Measurements from ENCODE around the gene MTG2. TPM values are rescaled to one million over a fixed set of nuclear protein-coding genes. Genes with fewer than 3 reads are reported as not detected.

Gene MTG2
- total and polyA plus RNA-seq, 2 experiments from 2014 or later, result 11.3 to 11.7 TPM

GRCh38 chr20:62156592-62157386 lies 26.0 kb upstream of the MTG2 start:
- DNase-seq (ENCODE audit: low spot score), result peak; percentile 87
- H3K36me3 ChIP-seq (ENCODE audit: insufficient read depth), result no peaks in the 10 kb centered on the region; the same call in 1 of the 2 replicates
- H3K27ac ChIP-seq (ENCODE audit: low read depth), result peak overlapping the region; percentile 87; the same call in 1 of the 2 replicates
- H2AFZ ChIP-seq, result no peak overlapping the region
- peak; percentile 90 for ATAC-seq
- peaks cover 69% of the 10 kb centered on the region for H3K79me2 ChIP-seq (replicated peaks; ENCODE audit: insufficient read depth)
- peaks cover 9% of the 10 kb centered on the region for H3K27me3 Mint-ChIP-seq (ENCODE audit: insufficient read depth, low read depth, poor library complexity)
- peaks cover 7% of the 10 kb centered on the region; the same call in 2 of the 3 replicates for H3K9me3 Mint-ChIP-seq
- peaks cover 23% of the 10 kb centered on the region for H3K4me1 ChIP-seq (ENCODE audit: insufficient read depth)
- H3K4me3 ChIP-seq, result no peak overlapping the region
- peak overlapping the region; percentile 57; the same call in 1 of the 2 replicates for H3K4me2 ChIP-seq
- TF ChIP-seq REST (IDR thresholded peaks at IDR 0.05; ENCODE audit: unreplicated experiment), result no peak
- TF ChIP-seq EZH2phosphoT487 (IDR thresholded peaks at IDR 0.05; ENCODE audit: unreplicated experiment), result no peak
- peak; percentile 69 to 78 for TF ChIP-seq CTCF (conservative IDR thresholded peaks at IDR 0.05; ENCODE audit: low read depth in 2 of 2)
- no peak for TF ChIP-seq POLR2AphosphoS5 (IDR thresholded peaks at IDR 0.05; ENCODE audit: low read depth)
- no peak for TF ChIP-seq EZH2 (IDR thresholded peaks at IDR 0.05; ENCODE audit: low read depth, unreplicated experiment)
- H3K36me3 Mint-ChIP-seq (ENCODE audit: low read depth), result peaks cover 51% of the 10 kb centered on the region
- no peak overlapping the region; the same call in 2 of the 3 replicates for H3K4me3 Mint-ChIP-seq
- H3K9me2 ChIP-seq (ENCODE audit: insufficient read depth), result no peaks in the 10 kb centered on the region
- peaks cover 31% of the 10 kb centered on the region for H3K4me1 Mint-ChIP-seq
- no peaks in the 10 kb centered on the region for H3K27me3 ChIP-seq (ENCODE audit: insufficient read depth)
- peaks cover 27% of the 10 kb centered on the region for H4K20me1 ChIP-seq (replicated peaks; ENCODE audit: insufficient read depth)
- H3F3A ChIP-seq (replicated peaks; ENCODE audit: low read depth), result peaks cover 10% of the 10 kb centered on the region; the same call in 1 of the 2 replicates
- H3K27ac Mint-ChIP-seq, result no peak overlapping the region

- ATAC-seq (no peak), DNase-seq (ENCODE audit: low spot score) (no peak)
- H3K27me3 ChIP-seq (ENCODE audit: insufficient read depth), result no peaks in the 10 kb centered on the region
- no peaks in the 10 kb centered on the region for H3K9me2 ChIP-seq (ENCODE audit: insufficient read depth)
- H3K4me3 ChIP-seq, result no peak overlapping the region
- H3K79me2 ChIP-seq (replicated peaks; ENCODE audit: insufficient read depth), result peaks cover 61% of the 10 kb centered on the region
- no peak overlapping the region for H3K27ac ChIP-seq (ENCODE audit: low read depth)
- peaks cover 7% of the 10 kb centered on the region; the same call in 2 of the 3 replicates for H3K9me3 Mint-ChIP-seq
- H2AFZ ChIP-seq, result no peak overlapping the region
- H3F3A ChIP-seq (replicated peaks; ENCODE audit: low read depth), result peaks cover 10% of the 10 kb centered on the region; the same call in 1 of the 2 replicates
- peaks cover 6% of the 10 kb centered on the region; the same call in 1 of the 2 replicates for H3K36me3 ChIP-seq (ENCODE audit: insufficient read depth)
- H3K4me3 Mint-ChIP-seq, result no peak overlapping the region
- H3K4me2 ChIP-seq, result no peak overlapping the region
- H3K27me3 Mint-ChIP-seq (ENCODE audit: insufficient read depth, low read depth, poor library complexity), result peaks cover 5% of the 10 kb centered on the region
- H3K27ac Mint-ChIP-seq, result no peak overlapping the region
- peaks cover 48% of the 10 kb centered on the region for H3K36me3 Mint-ChIP-seq (ENCODE audit: low read depth)
- H3K4me1 Mint-ChIP-seq, result peaks cover 31% of the 10 kb centered on the region
- peaks cover 23% of the 10 kb centered on the region for H3K4me1 ChIP-seq (ENCODE audit: insufficient read depth)
- H4K20me1 ChIP-seq (replicated peaks; ENCODE audit: insufficient read depth), result peaks cover 27% of the 10 kb centered on the region
- TF ChIP-seq REST (IDR thresholded peaks at IDR 0.05; ENCODE audit: unreplicated experiment) (no peak), ETS1 (IDR thresholded peaks at IDR 0.05) (no peak), ZNF114 (CRISPR knock-in tag; IDR thresholded peaks at IDR 0.05) (no peak), ZNF331 (CRISPR knock-in tag; IDR thresholded peaks at IDR 0.05; ENCODE audit: low read depth) (no peak)
Measured at GRCh38 chr20:62157387-62158087, 25.3 kb upstream of the MTG2 start.

All from GM23338 (cell line).